ENCODE measurements around the gene EIF5B.

GRCh38 chr2:99340669-99341236, 3.6 kb downstream of the EIF5B start:
- TF ChIP-seq POLR2A (IDR thresholded peaks at IDR 0.05) (no peak), CTCF (IDR thresholded peaks at IDR 0.05 in 4 of 5, conservative IDR thresholded peaks at IDR 0.05 in 1 of 5) (no peak)

Data from gastrocnemius medialis (tissue), 4 donors.